SK-N-SH treated with all-trans-retinoic acid at 6 μM for 48 hours (cell line): Measurements from ENCODE around the gene ZC2HC1C.

Experiments
- ISL1 ChIP-seq: fragments of 250-450 bp; sonication (Bioruptor Pico); IDR thresholded peaks from 2 replicates; pipeline ENCODE4 v2.1.2; 2022; ENCODE audit warnings: mild to moderate bottlenecking, moderate library complexity
- TCF4 ChIP-seq: fragments of 250-450 bp; sonication (Bioruptor Pico); IDR thresholded peaks from 2 replicates; pipeline ENCODE4 v1.8.0; 2021; ENCODE audit warnings: mild to moderate bottlenecking, moderate library complexity, borderline replicate concordance

DNA sequence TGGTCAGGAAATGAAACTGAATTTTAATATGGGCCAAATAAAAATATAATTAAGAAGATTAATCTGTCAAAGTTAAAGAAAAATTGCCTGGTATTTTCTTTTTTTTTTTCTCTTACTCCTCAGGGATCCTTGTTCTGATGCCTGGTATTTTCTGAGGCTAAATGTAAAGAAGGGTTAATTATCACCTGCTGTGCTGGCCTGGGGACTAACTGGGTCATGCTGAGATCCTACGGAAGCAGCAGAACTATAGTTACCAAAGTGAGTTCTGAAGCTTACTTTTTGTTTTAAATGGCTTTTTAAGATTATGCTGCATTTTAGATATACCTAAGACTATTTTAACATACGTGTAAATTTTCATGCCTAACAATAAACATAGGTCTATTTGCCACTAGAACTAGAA is 23.3 kb downstream of the ZC2HC1C start:
- TF ChIP-seq ISL1 (CRISPR knock-in tag) (no peak), TCF4 (CRISPR knock-in tag) (no peak)
